ENCODE data around the gene FRMD4B.

The FRMD4B gene

GRCh38 chr3:69330891-69331400 is 54.9 kb downstream of the FRMD4B start:
- no peaks in the 10 kb centered on the region for H3K27me3 Mint-ChIP-seq (ENCODE audit: low read depth)
- TF ChIP-seq CTCF (IDR thresholded peaks at IDR 0.05; ENCODE audit: unreplicated experiment in 3 of 3): no peak
- H3K4me1 Mint-ChIP-seq: peaks cover 33% of the 10 kb centered on the region
- no peak overlapping the region for H3K4me3 Mint-ChIP-seq
- H3K36me3 Mint-ChIP-seq (ENCODE audit: low read depth): peaks cover 2% of the 10 kb centered on the region
- H3K27ac Mint-ChIP-seq: peak overlapping the region in 1 of 3 experiments; percentile 61
- H3K9me3 Mint-ChIP-seq: peaks cover 4% of the 10 kb centered on the region

GRCh38 chr3:69329892-69330291 is 56.0 kb downstream of the FRMD4B start:
- Mint-ChIP-seq H3K9me3 (peaks cover 3% of the 10 kb centered on the region), H3K4me1 (peaks cover 33% of the 10 kb centered on the region), H3K27me3 (ENCODE audit: low read depth) (no peaks in the 10 kb centered on the region), H3K36me3 (ENCODE audit: low read depth) (no peaks in the 10 kb centered on the region), H3K4me3 (no peak overlapping the region), H3K27ac (no peak overlapping the region)
- TF ChIP-seq CTCF (IDR thresholded peaks at IDR 0.05; ENCODE audit: unreplicated experiment in 3 of 3): no peak

DNA sequence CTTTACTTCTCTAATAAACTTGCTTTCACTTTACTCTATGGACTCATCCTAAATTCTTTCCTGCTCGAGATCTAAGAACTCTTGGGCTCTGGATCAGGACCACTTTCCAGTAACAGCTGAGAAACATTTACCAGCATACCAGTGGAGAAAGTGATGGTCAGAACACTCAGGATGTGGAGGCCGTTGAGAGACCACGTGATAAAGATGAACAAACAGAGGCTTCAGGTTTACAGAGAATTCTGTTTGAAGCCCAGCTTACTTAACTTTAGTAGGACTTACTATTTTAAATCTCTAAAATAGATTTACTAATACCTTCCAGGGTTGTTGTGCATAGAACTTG is 57.0 kb downstream of the FRMD4B start:
- Mint-ChIP-seq H3K27ac (peak overlapping the region in 2 of 3 experiments; percentile 12 to 80), H3K27me3 (ENCODE audit: low read depth) (no peaks in the 10 kb centered on the region), H3K4me3 (no peak overlapping the region), H3K9me3 (no peaks in the 10 kb centered on the region), H3K36me3 (ENCODE audit: low read depth) (no peaks in the 10 kb centered on the region), H3K4me1 (peaks cover 33% of the 10 kb centered on the region)
- no peak for TF ChIP-seq CTCF (IDR thresholded peaks at IDR 0.05; ENCODE audit: unreplicated experiment in 3 of 3)

GRCh38 chr3:69328103-69328962 is 57.6 kb downstream of the FRMD4B start:
- H3K9me3 Mint-ChIP-seq: no peaks in the 10 kb centered on the region
- no peaks in the 10 kb centered on the region for H3K27me3 Mint-ChIP-seq (ENCODE audit: low read depth)
- H3K4me3 Mint-ChIP-seq: no peak overlapping the region
- H3K36me3 Mint-ChIP-seq (ENCODE audit: low read depth): no peaks in the 10 kb centered on the region
- TF ChIP-seq CTCF (IDR thresholded peaks at IDR 0.05; ENCODE audit: unreplicated experiment in 3 of 3): no peak
- peak overlapping the region; percentile 12 to 80 (median 22) for H3K27ac Mint-ChIP-seq
- peaks cover 32% of the 10 kb centered on the region for H3K4me1 Mint-ChIP-seq

GRCh38 chr3:69326855-69327300 is 59.0 kb downstream of the FRMD4B start:
- TF ChIP-seq CTCF (IDR thresholded peaks at IDR 0.05; ENCODE audit: unreplicated experiment in 3 of 3): no peak
- Mint-ChIP-seq H3K27me3 (ENCODE audit: low read depth) (peaks cover 4% of the 10 kb centered on the region), H3K4me3 (peak overlapping the region in 1 of 3 experiments; percentile 46), H3K4me1 (peaks cover 34% of the 10 kb centered on the region), H3K27ac (peak overlapping the region; percentile 13 to 85 (median 80)), H3K9me3 (no peaks in the 10 kb centered on the region), H3K36me3 (ENCODE audit: low read depth) (no peaks in the 10 kb centered on the region)
